HEK293T (cell line): ENCODE results near the gene ZNF609.

Experiments
- CTCF ChIA-PET: fragments of 350-600 bp; formaldehyde crosslinking; extraction: SDS; loops from one replicate; lab custom pipeline; 2021; ENCODE audit warnings: antibody characterized with exemption, inconsistent platforms; lab: Yijun Ruan, JAX
- POLR2A ChIA-PET: fragments of 350-600 bp; formaldehyde crosslinking; extraction: SDS; loops from one replicate; lab custom pipeline; 2020; ENCODE audit warnings: antibody characterized with exemption, inconsistent platforms; lab: Yijun Ruan, JAX
- DNase-seq: peaks from one replicate; pipeline ENCODE4 v3.0.0; 2012; ENCODE audit warnings: mixed read lengths; ENCODE audit errors: extremely low spot score
- ARNT ChIP-seq: fragments of 450-650 bp; IDR thresholded peaks from 2 replicates; pipeline ENCODE4 v1.6.1; 2017; ENCODE audit warnings: mild to moderate bottlenecking
- BHLHE40 ChIP-seq: fragments of 450-650 bp; IDR thresholded peaks from 2 replicates; pipeline ENCODE4 v1.6.1; 2016; ENCODE audit warnings: mild to moderate bottlenecking, moderate library complexity, borderline replicate concordance
- CTBP1 ChIP-seq: fragments of 450-650 bp; IDR thresholded peaks from 2 replicates; pipeline ENCODE4 v1.6.1; 2016; ENCODE audit warnings: borderline replicate concordance
- ELF4 ChIP-seq: fragments of 450-650 bp; IDR thresholded peaks from 2 replicates; pipeline ENCODE4 v1.6.1; 2017; ENCODE audit warnings: antibody characterized with exemption
- FOXA1 ChIP-seq: fragments of 450-650 bp; IDR thresholded peaks from 2 replicates; pipeline ENCODE4 v1.6.1; 2016; ENCODE audit warnings: mild to moderate bottlenecking
- FOXK2 ChIP-seq: fragments of 450-650 bp; IDR thresholded peaks from 2 replicates; pipeline ENCODE4 v1.6.1; 2016; ENCODE audit warnings: mild to moderate bottlenecking
- FOXM1 ChIP-seq: fragments of 450-650 bp; IDR thresholded peaks from 2 replicates; pipeline ENCODE4 v1.6.1; 2017; ENCODE audit warnings: mild to moderate bottlenecking, borderline replicate concordance
- HDGF ChIP-seq: fragments of 450-650 bp; IDR thresholded peaks from 2 replicates; pipeline ENCODE4 v1.6.1; 2017; ENCODE audit warnings: antibody characterized with exemption, borderline replicate concordance
- L3MBTL2 ChIP-seq: fragments of 450-650 bp; conservative IDR thresholded peaks from 2 replicates; pipeline ENCODE4 v1.6.1; 2016; ENCODE audit warnings: mild to moderate bottlenecking
- LEF1 ChIP-seq: fragments of 450-650 bp; IDR thresholded peaks from 2 replicates; pipeline ENCODE4 v1.6.1; 2017; ENCODE audit warnings: mild to moderate bottlenecking, borderline replicate concordance
- NFRKB ChIP-seq: fragments of 450-650 bp; IDR thresholded peaks from 2 replicates; pipeline ENCODE4 v1.6.1; 2016; ENCODE audit warnings: mild to moderate bottlenecking, moderate library complexity
- SP1 ChIP-seq: fragments of 450-650 bp; IDR thresholded peaks from 2 replicates; pipeline ENCODE4 v1.6.1; 2017
- SUZ12 ChIP-seq: fragments of 450-650 bp; IDR thresholded peaks from 2 replicates; pipeline ENCODE4 v1.6.1; 2016; ENCODE audit warnings: mild to moderate bottlenecking
- TARDBP ChIP-seq: fragments of 450-650 bp; IDR thresholded peaks from 2 replicates; pipeline ENCODE4 v1.6.1; 2016
- ZNF384 ChIP-seq: fragments of 450-650 bp; IDR thresholded peaks from 2 replicates; pipeline ENCODE4 v1.6.1; 2016
- TF ChIP-seq, protein P1 (sequence below): fragments of 450-650 bp; IDR thresholded peaks from 2 replicates; pipeline ENCODE4 v1.6.1; 2016

ZNF609 gene

DNA sequence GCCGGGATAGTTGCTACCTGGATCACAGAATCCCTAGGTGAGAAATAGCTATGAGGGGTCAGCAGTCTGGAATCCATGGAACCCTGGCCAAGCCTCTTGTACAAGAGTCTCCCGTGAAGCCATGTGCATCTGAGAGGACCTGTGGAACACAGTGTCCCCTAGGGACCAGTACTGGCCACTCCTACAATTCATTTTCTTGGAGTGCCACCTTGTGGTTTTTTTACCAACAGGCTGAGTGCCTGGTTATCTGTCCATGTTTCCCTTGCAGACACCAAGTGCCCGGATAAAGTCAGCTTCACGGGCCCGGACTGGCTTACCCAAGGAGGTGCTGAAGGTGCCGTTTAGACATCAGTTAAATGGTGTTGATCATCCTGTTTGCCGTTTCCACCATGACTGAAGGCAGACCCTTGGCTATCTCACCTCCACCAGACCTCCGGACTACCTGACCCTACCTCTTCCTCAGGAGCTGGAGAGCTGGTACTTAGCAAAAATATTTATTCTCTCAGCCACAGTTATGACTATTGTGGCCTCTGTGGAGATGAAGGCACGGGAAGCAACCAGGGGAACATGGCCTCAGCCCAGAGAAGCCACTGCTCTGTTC is 221.1 kb downstream of the ZNF609 start:
- ChIA-PET CTCF (interaction anchor here (0.6 to 1.0 kb wide), 4 partner anchors 11 to 222 kb away, joined by 3 to 4 read pairs (median 3); partner anchors contain the start of gene ZNF609), POLR2A (no interaction called here)
- TF ChIP-seq, protein P1, sequence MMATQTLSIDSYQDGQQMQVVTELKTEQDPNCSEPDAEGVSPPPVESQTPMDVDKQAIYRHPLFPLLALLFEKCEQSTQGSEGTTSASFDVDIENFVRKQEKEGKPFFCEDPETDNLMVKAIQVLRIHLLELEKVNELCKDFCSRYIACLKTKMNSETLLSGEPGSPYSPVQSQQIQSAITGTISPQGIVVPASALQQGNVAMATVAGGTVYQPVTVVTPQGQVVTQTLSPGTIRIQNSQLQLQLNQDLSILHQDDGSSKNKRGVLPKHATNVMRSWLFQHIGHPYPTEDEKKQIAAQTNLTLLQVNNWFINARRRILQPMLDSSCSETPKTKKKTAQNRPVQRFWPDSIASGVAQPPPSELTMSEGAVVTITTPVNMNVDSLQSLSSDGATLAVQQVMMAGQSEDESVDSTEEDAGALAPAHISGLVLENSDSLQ, result no peak
- TF ChIP-seq FOXK2, result no peak
- TF ChIP-seq FOXA1, result no peak
- no peak for TF ChIP-seq FOXM1
- no peak for TF ChIP-seq ELF4
- peak; percentile 69 for DNase-seq

DNA sequence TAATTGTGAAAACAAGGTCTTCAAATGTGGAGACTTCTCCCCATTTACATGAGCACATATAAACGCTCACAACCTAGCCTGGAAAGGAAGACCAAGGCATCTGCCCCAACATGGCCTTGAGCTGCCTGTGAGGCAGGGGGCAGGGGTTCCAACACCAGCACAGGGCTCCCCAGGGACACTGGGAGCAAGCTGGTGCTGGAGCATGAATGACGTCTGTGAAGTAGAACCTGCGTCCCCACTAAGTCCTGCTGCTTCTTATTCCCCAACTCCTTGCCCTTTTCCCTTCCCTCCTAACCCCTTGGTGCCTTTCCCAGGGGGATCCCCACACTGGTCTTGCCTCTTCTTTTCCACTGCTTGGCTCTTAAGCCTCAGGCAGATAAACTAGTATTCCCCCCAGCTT is 221.9 kb downstream of the ZNF609 start:
- ChIA-PET CTCF (interaction anchor here (0.7 kb wide), 1 partner anchor 159 kb away, joined by 3 read pairs; no protein-coding TSS in a partner anchor), POLR2A (no interaction called here)
- DNase-seq, result no peak
- no peak for TF ChIP-seq FOXA1
- TF ChIP-seq BHLHE40, result no peak
- no peak for TF ChIP-seq NFRKB
- no peak for TF ChIP-seq ARNT
- TF ChIP-seq ZNF384, result no peak
- no peak for TF ChIP-seq L3MBTL2
- no peak for TF ChIP-seq CTBP1
- TF ChIP-seq FOXM1, result no peak
- TF ChIP-seq SUZ12, result no peak
- no peak for TF ChIP-seq LEF1
- TF ChIP-seq, protein P1, result no peak
- no peak for TF ChIP-seq ELF4
- TF ChIP-seq TARDBP, result no peak

DNA sequence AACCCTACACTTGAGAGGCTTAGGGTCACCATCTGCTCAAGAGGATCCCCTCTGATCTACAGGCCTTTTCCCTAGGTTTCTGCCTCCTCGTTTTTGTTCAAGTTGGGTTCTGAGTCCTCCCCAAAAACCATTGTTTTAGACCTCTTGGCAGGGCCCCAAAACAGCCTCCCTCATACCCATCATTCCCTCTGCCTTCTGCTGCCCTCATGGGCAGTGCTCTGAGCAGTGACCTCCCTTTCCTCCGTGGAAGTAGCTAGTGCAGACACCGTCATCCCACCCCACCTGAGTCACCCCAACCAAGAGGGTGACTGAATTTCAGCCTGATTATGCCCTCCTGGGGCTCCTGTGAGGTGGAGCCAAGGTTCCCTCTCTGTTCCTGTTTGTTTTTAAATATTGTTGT is 223.0 kb downstream of the ZNF609 start:
- ChIA-PET CTCF (no interaction called here), POLR2A (no interaction called here)
- no peak for DNase-seq
- no peak for TF ChIP-seq L3MBTL2
- TF ChIP-seq SP1, result no peak
- no peak for TF ChIP-seq ZNF384
- no peak for TF ChIP-seq HDGF
- TF ChIP-seq, protein P1, result no peak
- no peak for TF ChIP-seq ELF4

DNA sequence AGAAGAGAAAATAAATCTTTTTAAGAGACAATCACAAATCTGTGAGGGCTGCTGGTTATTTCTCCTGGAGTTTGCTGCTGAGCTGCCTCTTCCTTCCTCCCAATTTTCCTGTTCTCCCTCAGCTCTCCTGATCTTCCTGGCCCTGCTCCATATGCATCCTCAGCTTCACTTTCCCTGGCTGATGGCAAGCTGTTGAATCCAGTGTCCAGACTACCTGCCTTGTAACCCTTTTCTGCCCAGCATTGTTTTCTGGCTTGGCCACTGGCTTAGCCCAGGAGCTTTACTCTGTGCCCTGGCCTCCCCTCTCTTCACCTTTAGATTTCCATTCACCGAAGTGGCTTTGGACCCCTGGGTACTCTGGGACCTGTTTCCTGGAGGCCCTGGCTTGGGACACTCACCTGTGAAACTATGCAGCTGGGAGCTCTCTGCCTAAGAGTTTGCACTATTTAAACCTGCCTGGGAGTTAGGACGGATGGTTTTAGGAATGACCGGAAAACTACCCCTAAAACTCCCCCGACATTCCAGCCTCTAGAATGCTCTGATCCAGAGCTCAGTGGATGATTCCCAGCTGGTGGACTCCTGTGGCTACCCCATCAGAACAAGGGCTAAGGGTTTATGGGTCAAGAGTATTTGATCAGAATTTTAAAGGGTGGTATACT is 225.0 kb downstream of the ZNF609 start:
- no peak for DNase-seq
- ChIA-PET CTCF (interaction anchor here (1.5 to 2.9 kb wide), 2 partner anchors 42 to 45 kb away, joined by 10 to 19 read pairs; no protein-coding TSS in a partner anchor), POLR2A (no interaction called here)

DNA sequence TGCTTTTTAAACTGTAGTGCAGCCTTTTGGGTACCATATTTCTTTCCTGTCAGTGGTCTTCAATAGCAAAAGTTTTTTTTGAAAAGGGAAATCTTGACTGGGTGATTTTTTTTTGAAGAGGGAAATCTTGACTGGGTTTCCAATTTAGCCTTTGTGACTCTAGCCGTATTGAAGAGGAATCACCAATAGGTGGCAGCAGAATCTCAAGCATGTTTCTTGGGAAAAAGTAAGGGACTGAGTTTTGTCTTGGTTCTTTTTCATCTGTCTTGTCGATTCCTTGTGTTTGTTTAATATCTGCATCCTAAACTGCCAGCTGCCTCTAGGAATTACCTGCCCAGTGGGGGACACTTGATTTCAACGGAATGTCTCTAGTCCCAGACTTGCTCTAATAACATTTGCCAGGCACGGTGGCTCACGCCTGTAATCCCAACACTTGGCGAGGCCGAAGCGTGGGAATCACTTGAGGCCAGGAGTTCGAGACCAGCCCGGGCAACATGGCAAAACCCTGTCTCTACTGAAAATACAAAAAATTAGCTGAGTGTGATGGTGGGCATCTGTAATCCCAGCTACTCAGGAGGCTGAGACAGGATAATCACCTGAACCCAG is 225.9 kb downstream of the ZNF609 start:
- no peak for TF ChIP-seq CTBP1
- TF ChIP-seq ZNF384, result no peak
- no peak for TF ChIP-seq FOXA1
- TF ChIP-seq ELF4, result no peak
- no peak for TF ChIP-seq BHLHE40
- no peak for TF ChIP-seq LEF1
- no peak for TF ChIP-seq ARNT
- no peak for TF ChIP-seq HDGF
- TF ChIP-seq SP1, result no peak
- TF ChIP-seq FOXM1, result no peak
- TF ChIP-seq L3MBTL2, result no peak
- no peak for TF ChIP-seq NFRKB
- TF ChIP-seq, protein P1, result no peak
- TF ChIP-seq SUZ12, result no peak
- TF ChIP-seq TARDBP, result no peak
- TF ChIP-seq FOXK2, result no peak
- ChIA-PET CTCF (interaction anchor here (0.7 to 2.9 kb wide), 7 partner anchors 13 to 202 kb away, joined by 3 to 24 read pairs (median 8); no protein-coding TSS in a partner anchor), POLR2A (interaction anchor here (1.3 kb wide), 1 partner anchor 42 kb away, joined by 4 read pairs; no protein-coding TSS in a partner anchor)
- DNase-seq, result peak; percentile 37

More for the DNA sequence above, 225.0 kb downstream of the ZNF609 start:
- TF ChIP-seq ARNT, result no peak
- no peak for TF ChIP-seq NFRKB
- TF ChIP-seq SP1, result no peak
- TF ChIP-seq FOXK2, result no peak
- no peak for TF ChIP-seq ZNF384
- TF ChIP-seq, protein P1, result no peak
- no peak for TF ChIP-seq FOXM1
- TF ChIP-seq FOXA1, result no peak
- no peak for TF ChIP-seq CTBP1
- TF ChIP-seq ELF4, result no peak
- TF ChIP-seq HDGF, result no peak
- TF ChIP-seq TARDBP, result no peak
- no peak for TF ChIP-seq BHLHE40
- TF ChIP-seq SUZ12, result no peak
- TF ChIP-seq L3MBTL2, result no peak
- no peak for TF ChIP-seq LEF1
